Kidney (tissue), 14 donors: ENCODE data around the gene CENPU. TPM values are rescaled to one million over a fixed set of nuclear protein-coding genes. Genes with fewer than 3 reads are reported as not detected.

ENCODE experiments used
- DNase-seq, 5 donors: peaks; one replicate each; pipeline ENCODE4 v3.0.0-alpha.2; 2013 to 2020
- FAIRE-seq: peaks from 2 replicates; lab custom pipeline; 2012; peaks lifted over from hg19 to GRCh38; lab: Jason Lieb, UNC
- H3K27ac ChIP-seq, 2 donors: one replicate each; pipeline ENCODE4 v1.7.0; 2013; ENCODE audit warnings: low read depth in 2 of 2, low read length in 2 of 2, inconsistent platforms in 1 of 2
- H3K27me3 ChIP-seq: one replicate; pipeline ENCODE4 v1.7.1; 2013; ENCODE audit warnings: low read length, inconsistent platforms; ENCODE audit not compliant: control insufficient read depth, insufficient read depth
- H3K36me3 ChIP-seq, 3 donors: one replicate each; pipeline versions ENCODE4 v1.7.0 to v1.7.1; 2013; ENCODE audit warnings: low read length in 3 of 3, control low read depth in 1 of 3, inconsistent platforms in 1 of 3; ENCODE audit not compliant: insufficient read depth in 3 of 3, control insufficient read depth in 2 of 3
- H3K4me1 ChIP-seq, 3 donors: one replicate each; pipeline versions ENCODE4 v1.7.0 to v1.7.1; 2013; ENCODE audit warnings: low read length in 3 of 3, inconsistent platforms in 1 of 3, low read depth in 1 of 3; ENCODE audit not compliant: control insufficient read depth in 2 of 3, insufficient read depth in 2 of 3
- H3K4me3 ChIP-seq, 3 donors: one replicate each; pipeline versions ENCODE4 v1.7.0 to v1.8.1; 2013; ENCODE audit warnings: low read length in 3 of 3, control low read depth in 1 of 3, inconsistent platforms in 1 of 3
- H3K9ac ChIP-seq, 3 donors: one replicate each; pipeline versions ENCODE4 v1.7.0 to v1.7.1; 2013; ENCODE audit warnings: low read length in 3 of 3, control low read depth in 1 of 3, inconsistent platforms in 1 of 3
- H3K9me3 ChIP-seq, 3 donors: one replicate each; pipeline versions ENCODE4 v1.7.0 to v1.7.1; 2013; ENCODE audit warnings: low read length in 3 of 3, control low read depth in 1 of 3, inconsistent platforms in 1 of 3; ENCODE audit not compliant: control insufficient read depth in 2 of 3, insufficient read depth in 1 of 3
- CTCF ChIP-seq: IDR thresholded peaks from 3 replicates; pipeline ENCODE4 v1.5.1; 2012; ENCODE audit warnings: mild to moderate bottlenecking, moderate library complexity, borderline replicate concordance; ENCODE audit not compliant: insufficient read depth; ENCODE audit errors: extremely low read depth
- intact Hi-C: fragments of 100-400 bp; cut with DNase I; formaldehyde crosslinking; loops from one replicate; pipeline ENCODE4 v1.11.1; 2022
- polyA plus RNA-seq: library from polyadenylated mRNA; stranded (reverse); fragments of 350-450 nt; fragmentation: Illumina TruSeq; extraction: RNeasy Lipid Tissue Mini Kit (QIAGEN cat#74804); gene quantifications from one replicate; pipeline ENCODE4 v1.2.3, GENCODE V29; 2014; ENCODE audit warnings: low read depth, low replicate concordance; ENCODE audit not compliant: insufficient read depth
- total RNA-seq: library from RNA; stranded (reverse); fragmentation: NEBNext Ultra II Directional; extraction: Animal tissue kit (Norgen Biotek cat#: 25700); gene quantifications from one replicate; pipeline ENCODE4 v1.2.1, GENCODE V29; 2021
- donor health status: control.
- donor health status: control.
- donor health status: control.
- donor health status: control.
- donor health status: control.
- donor health status: DM: yes; HTN: yes; CAD: no.
- donor health status: Normal renal cell carcinoma (clear cell type).

Gene CENPU
- total and polyA plus RNA-seq, 2 donors from 2014 or later: 2.2 to 2.5 TPM

- peaks cover 0 to 48% (median 25%) of the 10 kb centered on the region in 3 donors for H3K36me3 ChIP-seq
- H3K27ac ChIP-seq: no peak overlapping the region
- DNase-seq: no peak
- no peaks in the 10 kb centered on the region for H3K4me1 ChIP-seq
- TF ChIP-seq CTCF: no peak
- intact Hi-C loops: no loop called here
- no peaks in the 10 kb centered on the region for H3K9me3 ChIP-seq
- H3K4me3 ChIP-seq: no peak overlapping the region
- no peak overlapping the region for H3K9ac ChIP-seq
- no peaks in the 10 kb centered on the region for H3K27me3 ChIP-seq
- no peak for FAIRE-seq
These were observed 21.4 kb upstream of the CENPU start for GRCh38 chr4:184755278-184755677.

GRCh38 chr4:184752496-184753275 is 18.8 kb upstream of the CENPU start:
- H3K27ac ChIP-seq: no peak overlapping the region
- H3K4me1 ChIP-seq: peaks cover 0 to 18% (median 13%) of the 10 kb centered on the region in 3 donors
- TF ChIP-seq CTCF: no peak
- H3K36me3 ChIP-seq: peaks cover 0 to 42% (median 21%) of the 10 kb centered on the region in 3 donors
- no peaks in the 10 kb centered on the region for H3K9me3 ChIP-seq
- H3K27me3 ChIP-seq: no peaks in the 10 kb centered on the region
- H3K4me3 ChIP-seq: no peak overlapping the region
- no peak overlapping the region for H3K9ac ChIP-seq
- no peak for DNase-seq
- no peak for FAIRE-seq
- intact Hi-C loops: no loop called here

- Histone ChIP-seq H3K36me3 (peaks cover 0 to 31% (median 14%) of the 10 kb centered on the region in 3 donors), H3K27ac (no peak overlapping the region), H3K9ac (no peak overlapping the region), H3K4me1 (peaks cover 0 to 29% (median 22%) of the 10 kb centered on the region in 3 donors), H3K9me3 (no peaks in the 10 kb centered on the region), H3K27me3 (no peaks in the 10 kb centered on the region), H3K4me3 (no peak overlapping the region)
- no peak for FAIRE-seq
- no peak for TF ChIP-seq CTCF
- intact Hi-C loops: no loop called here
- no peak for DNase-seq
These were observed 17.7 kb upstream of the CENPU start for GRCh38 chr4:184751585-184751956.
